ENCODE results near the gene MMP17. TPM values are rescaled to one million over a fixed set of nuclear protein-coding genes. Genes with fewer than 3 reads are reported as not detected.
A peak's percentile ranks its signal among the peaks of the same experiment; 100 is the strongest.

The MMP17 gene
- total RNA-seq, 2 experiments from 2014 or later = 0.17 to 0.27 TPM

- Mint-ChIP-seq H3K9me3 (no peaks in the 10 kb centered on the region), H3K4me1 (ENCODE audit: low read depth) (peaks cover 5% of the 10 kb centered on the region), H3K4me3 (no peak overlapping the region), H3K27me3 (peaks cover 14% of the 10 kb centered on the region), H3K27ac (no peak overlapping the region), H3K36me3 (ENCODE audit: low read depth) (no peaks in the 10 kb centered on the region)
- ChIA-PET CTCF (no interaction called here), POLR2A (no interaction called here)
- Histone ChIP-seq H3K4me3 (ENCODE audit: low read length) (no peak overlapping the region), H3K27ac (ENCODE audit: low read depth in 1 of 2, low read length in 2 of 2) (no peak overlapping the region), H3K4me1 (ENCODE audit: insufficient read depth, low read length) (peaks cover 16% of the 10 kb centered on the region), H3K36me3 (ENCODE audit: insufficient read depth, low read length) (no peaks in the 10 kb centered on the region), H3K27me3 (ENCODE audit: control insufficient read depth in 1 of 2, insufficient read depth in 2 of 2, low read length in 2 of 2) (no peaks in the 10 kb centered on the region), H3K9me3 (ENCODE audit: control insufficient read depth in 1 of 2, insufficient read depth in 1 of 2, low read length in 2 of 2) (peaks cover 0 to 6% of the 10 kb centered on the region in 2 experiments)
- no peak for TF ChIP-seq CTCF (IDR thresholded peaks at IDR 0.05)
- DNase-seq (peak in 3 of 14 experiments; percentile 47 to 70 (median 61)), ATAC-seq (ENCODE audit: poor library complexity) (peak; percentile 32)
- intact Hi-C loops (cut with DNase I, micrococcal nuclease) = no loop called here
Measured at GRCh38 chr12:131860472-131861260, 32.5 kb downstream of the MMP17 start.

GRCh38 chr12:131861261-131862083 lies 33.3 kb downstream of the MMP17 start:
- ChIA-PET CTCF (no interaction called here), POLR2A (no interaction called here)
- Mint-ChIP-seq H3K9me3 (no peaks in the 10 kb centered on the region), H3K4me1 (ENCODE audit: low read depth) (peaks cover 5% of the 10 kb centered on the region), H3K27me3 (peaks cover 9% of the 10 kb centered on the region), H3K27ac (no peak overlapping the region), H3K4me3 (no peak overlapping the region), H3K36me3 (ENCODE audit: low read depth) (no peaks in the 10 kb centered on the region)
- Histone ChIP-seq H3K9me3 (ENCODE audit: control insufficient read depth in 1 of 2, insufficient read depth in 1 of 2, low read length in 2 of 2) (peaks cover 0 to 6% of the 10 kb centered on the region in 2 experiments), H3K27me3 (ENCODE audit: control insufficient read depth in 1 of 2, insufficient read depth in 2 of 2, low read length in 2 of 2) (no peaks in the 10 kb centered on the region), H3K4me1 (ENCODE audit: insufficient read depth, low read length) (peaks cover 16% of the 10 kb centered on the region), H3K27ac (ENCODE audit: low read depth in 1 of 2, low read length in 2 of 2) (no peak overlapping the region), H3K4me3 (ENCODE audit: low read length) (no peak overlapping the region), H3K36me3 (ENCODE audit: insufficient read depth, low read length) (no peaks in the 10 kb centered on the region)
- ATAC-seq (ENCODE audit: poor library complexity) (no peak), DNase-seq (peak in 1 of 14 experiments; percentile 4)
- TF ChIP-seq CTCF (IDR thresholded peaks at IDR 0.05) = no peak
- intact Hi-C loops (cut with DNase I, micrococcal nuclease) = no loop called here

GRCh38 chr12:131862084-131862441 lies 33.9 kb downstream of the MMP17 start:
- no peaks in the 10 kb centered on the region for H3K9me3 Mint-ChIP-seq
- no peak overlapping the region for H3K27ac Mint-ChIP-seq
- TF ChIP-seq CTCF (IDR thresholded peaks at IDR 0.05) = no peak
- no peaks in the 10 kb centered on the region for H3K36me3 ChIP-seq (ENCODE audit: insufficient read depth, low read length)
- peak in 1 of 14 experiments; percentile 2 for DNase-seq
- H3K4me3 Mint-ChIP-seq = no peak overlapping the region
- H3K36me3 Mint-ChIP-seq (ENCODE audit: low read depth) = no peaks in the 10 kb centered on the region
- ATAC-seq (ENCODE audit: poor library complexity) = no peak
- POLR2A ChIA-PET = no interaction called here
- H3K27ac ChIP-seq (ENCODE audit: low read depth in 1 of 2, low read length in 2 of 2) = no peak overlapping the region
- no peaks in the 10 kb centered on the region for H3K27me3 ChIP-seq (ENCODE audit: control insufficient read depth in 1 of 2, insufficient read depth in 2 of 2, low read length in 2 of 2)
- peaks cover 16% of the 10 kb centered on the region for H3K4me1 ChIP-seq (ENCODE audit: insufficient read depth, low read length)
- no peak overlapping the region for H3K4me3 ChIP-seq (ENCODE audit: low read length)
- H3K27me3 Mint-ChIP-seq = peaks cover 7% of the 10 kb centered on the region
- peaks cover 0 to 6% of the 10 kb centered on the region in 2 experiments for H3K9me3 ChIP-seq (ENCODE audit: control insufficient read depth in 1 of 2, insufficient read depth in 1 of 2, low read length in 2 of 2)
- CTCF ChIA-PET = no interaction called here
- H3K4me1 Mint-ChIP-seq (ENCODE audit: low read depth) = peaks cover 5% of the 10 kb centered on the region
- intact Hi-C loops (cut with DNase I, micrococcal nuclease) = no loop called here
